Fibroblast of lung (primary cell): Measurements from ENCODE around the gene ADPGK.

Experiments used
- CTCF ChIP-seq, 2 donors: IDR thresholded peaks in 1 of 2; conservative IDR thresholded peaks in 1 of 2; 1 replicate in 1 of 2; 2 replicates in 1 of 2; pipeline ENCODE4 v1.5.1; 2011 to 2012; ENCODE audit warnings: low read length in 2 of 2, control low read depth in 1 of 2, inconsistent platforms in 1 of 2, low read depth in 1 of 2, mild to moderate bottlenecking in 1 of 2
- EZH2 ChIP-seq: IDR thresholded peaks from 2 replicates; pipeline ENCODE4 v1.5.1; 2012; ENCODE audit warnings: low read length, control low read depth, mild to moderate bottlenecking; ENCODE audit errors: missing control alignments

GRCh38 chr15:72754096-72754495 lies 29.5 kb downstream of the ADPGK start:
- no peak for TF ChIP-seq CTCF (conservative IDR thresholded peaks at IDR 0.05 in 1 of 2, IDR thresholded peaks at IDR 0.05 in 1 of 2; ENCODE audit: low read depth in 1 of 2, low read length in 2 of 2)
- TF ChIP-seq EZH2: no peak
